ENCODE results near the gene ZNF175. TPM values are rescaled to one million over a fixed set of nuclear protein-coding genes. Genes with fewer than 3 reads are reported as not detected.

The ZNF175 gene
- total and polyA plus RNA-seq, 9 of the 15 experiments (the other 6 are each of a cell fraction or from before 2014, with no cell fraction given): 3.7 to 37.9 (median 14.0) TPM

GRCh38 chr19:51524666-51525264 lies 46.3 kb upstream of the ZNF175 start (continued):
- TF ChIP-seq DMBX1 (CRISPR knock-in tag; IDR thresholded peaks at IDR 0.05; ENCODE audit: borderline replicate concordance): peak; percentile 45; the same call in 1 of the 2 replicates
- no peak for TF ChIP-seq THRA (IDR thresholded peaks at IDR 0.05)
- no peak for TF ChIP-seq PHTF2 (CRISPR knock-in tag; IDR thresholded peaks at IDR 0.05)
- TF ChIP-seq ZNF717 (CRISPR knock-in tag; IDR thresholded peaks at IDR 0.05): no peak
- no peak for TF ChIP-seq ZNF354B (CRISPR knock-in tag; IDR thresholded peaks at IDR 0.05)
- no peak for TF ChIP-seq ZNF79 (CRISPR knock-in tag; IDR thresholded peaks at IDR 0.05; ENCODE audit: low read depth)
- no peak for TF ChIP-seq UBTF (IDR thresholded peaks at IDR 0.05; ENCODE audit: borderline replicate concordance in 1 of 2, low read depth in 2 of 2, low read length in 2 of 2)
- TF ChIP-seq NFIX (CRISPR knock-in tag; IDR thresholded peaks at IDR 0.05; ENCODE audit: low read depth): peak; percentile 81
- no peak for TF ChIP-seq MYC (IDR thresholded peaks at IDR 0.05; ENCODE audit: low read depth, low read length)
- TF ChIP-seq MYC (CRISPR knock-in tag; IDR thresholded peaks at IDR 0.05; ENCODE audit: borderline replicate concordance, low read depth): no peak
- 0 out of 2 replicates have a peak, but pooled peaks have one; percentile 30 for TF ChIP-seq CXXC5 (CRISPR knock-in tag; IDR thresholded peaks at IDR 0.05)
- TF ChIP-seq ZNF239 (CRISPR knock-in tag; IDR thresholded peaks at IDR 0.05): no peak
- TF ChIP-seq ETS1 (conservative IDR thresholded peaks at IDR 0.05; ENCODE audit: control insufficient read depth, low read depth, low read length): no peak
- TF ChIP-seq NR2C2 (CRISPR knock-in tag; IDR thresholded peaks at IDR 0.05): no peak
- peak; percentile 16; the same call in 1 of the 2 replicates for TF ChIP-seq NR2C2 (tag; IDR thresholded peaks at IDR 0.05)
- TF ChIP-seq ZNF644 (tag; IDR thresholded peaks at IDR 0.05; ENCODE audit: low read depth): 0 out of 2 replicates have a peak, but pooled peaks have one; percentile 27
- TF ChIP-seq PHB2 (IDR thresholded peaks at IDR 0.05; ENCODE audit: low read depth): no peak

Data from K562 (cell line).